GM04504 (cell line): Measurements from ENCODE around the gene BCR.
A peak's percentile ranks its signal among the peaks of the same experiment; 100 is the strongest.
"Not testable (repeated sequence)": the region's sequence is repeated elsewhere in the genome, so short reads cannot be mapped to it uniquely, and the experiment has no call there.

Source experiments
- DNase-seq: peaks from one replicate; pipeline ENCODE4 v3.0.0-alpha.2; 2012; ENCODE audit warnings: low read depth

Gene BCR

GRCh38 chr22:23180301-23180892, at the start of gene BCR:
Gene BCR, plus strand, starts transcription at chr22:23180509. Its CDS starts 452 bp downstream, at chr22:23180961.
- DNase-seq = no peak

- no peak for DNase-seq
Observed at GRCh38 chr22:23130697-23131096, 49.6 kb upstream of the BCR start.

GRCh38 chr22:23131931-23132330, 48.4 kb upstream of the BCR start:
- no peak for DNase-seq

- DNase-seq = no peak
Observed at GRCh38 chr22:23132376-23133091, 47.8 kb upstream of the BCR start.

- no peak for DNase-seq
Observed at GRCh38 chr22:23133922-23134321, 46.4 kb upstream of the BCR start.

GRCh38 chr22:23136991-23137390, 43.3 kb upstream of the BCR start:
- not testable (repeated sequence) for DNase-seq

GRCh38 chr22:23137468-23137867, 42.8 kb upstream of the BCR start:
- no peak for DNase-seq

GRCh38 chr22:23137905-23138561, 42.3 kb upstream of the BCR start:
- no peak for DNase-seq

GRCh38 chr22:23138584-23139435, 41.5 kb upstream of the BCR start:
- DNase-seq = no peak

- DNase-seq = no peak
Observed at GRCh38 chr22:23140385-23140784, 39.9 kb upstream of the BCR start.

GRCh38 chr22:23142546-23143105, 37.7 kb upstream of the BCR start:
- no peak for DNase-seq

GRCh38 chr22:23143119-23143518, 37.2 kb upstream of the BCR start:
- DNase-seq = no peak

- no peak for DNase-seq
Observed at GRCh38 chr22:23144432-23144831, 35.9 kb upstream of the BCR start.

- peak; percentile 96 for DNase-seq
Observed at GRCh38 chr22:23144932-23145877, 35.1 kb upstream of the BCR start, which contains the start of gene RAB36. Gene RAB36, plus strand, starts transcription at chr22:23145477. Its CDS starts 1,140 bp downstream, at chr22:23146617.

GRCh38 chr22:23145878-23146470, 34.3 kb upstream of the BCR start:
- no peak for DNase-seq

- no peak for DNase-seq
Observed at GRCh38 chr22:23146478-23147205, 33.7 kb upstream of the BCR start.

- no peak for DNase-seq
Observed at GRCh38 chr22:23147617-23148387, 32.5 kb upstream of the BCR start.

GRCh38 chr22:23149743-23150238, 30.5 kb upstream of the BCR start:
- DNase-seq = no peak

- DNase-seq = no peak
Observed at GRCh38 chr22:23150762-23151161, 29.5 kb upstream of the BCR start.
